Measurements from ENCODE around the gene LAMB4. TPM values are rescaled to one million over a fixed set of nuclear protein-coding genes. Genes with fewer than 3 reads are reported as not detected.

LAMB4 gene
- total and polyA plus RNA-seq, 3 experiments from 2014 or later = not detected

DNA sequence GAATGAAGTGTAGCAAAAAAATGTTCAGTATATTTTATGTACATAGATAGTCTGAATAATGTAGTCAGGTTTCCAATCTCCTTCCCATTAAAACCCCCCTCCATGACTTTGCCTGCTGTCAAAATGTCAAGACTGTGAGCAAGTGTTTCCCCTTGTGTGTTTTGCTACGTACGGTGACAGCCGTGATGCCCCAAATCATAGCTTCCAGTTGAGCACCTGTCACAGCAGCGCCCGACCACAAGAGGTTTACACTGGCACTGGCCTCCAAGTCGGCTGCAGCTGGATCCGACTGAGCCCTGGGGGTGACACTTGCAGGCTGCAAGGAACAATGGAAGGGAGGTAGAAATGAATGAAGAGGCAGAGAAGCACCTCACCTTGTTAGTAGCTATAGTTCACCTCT lies 62.3 kb downstream of the LAMB4 start:
- Mint-ChIP-seq H3K4me1 (no peaks in the 10 kb centered on the region), H3K36me3 (no peaks in the 10 kb centered on the region), H3K4me3 (no peak overlapping the region), H3K27me3 (peaks cover 1 to 4% of the 10 kb centered on the region in 2 donors), H3K9me3 (no peaks in the 10 kb centered on the region), H3K27ac (no peak overlapping the region)
- Histone ChIP-seq H3K36me3 (ENCODE audit: insufficient read depth, low read length) (no peaks in the 10 kb centered on the region), H3K27ac (ENCODE audit: low read depth, low read length) (no peak overlapping the region), H3K4me3 (ENCODE audit: low read length) (no peak overlapping the region), H3K9me3 (ENCODE audit: low read length) (no peaks in the 10 kb centered on the region), H3K27me3 (ENCODE audit: insufficient read depth, low read length, poor library complexity, severe bottlenecking) (no peaks in the 10 kb centered on the region), H3K4me1 (ENCODE audit: insufficient read depth, low read length) (no peaks in the 10 kb centered on the region)
- no peak for DNase-seq
- POLR2A ChIA-PET = no interaction called here
- CTCF ChIA-PET = no interaction called here

DNA sequence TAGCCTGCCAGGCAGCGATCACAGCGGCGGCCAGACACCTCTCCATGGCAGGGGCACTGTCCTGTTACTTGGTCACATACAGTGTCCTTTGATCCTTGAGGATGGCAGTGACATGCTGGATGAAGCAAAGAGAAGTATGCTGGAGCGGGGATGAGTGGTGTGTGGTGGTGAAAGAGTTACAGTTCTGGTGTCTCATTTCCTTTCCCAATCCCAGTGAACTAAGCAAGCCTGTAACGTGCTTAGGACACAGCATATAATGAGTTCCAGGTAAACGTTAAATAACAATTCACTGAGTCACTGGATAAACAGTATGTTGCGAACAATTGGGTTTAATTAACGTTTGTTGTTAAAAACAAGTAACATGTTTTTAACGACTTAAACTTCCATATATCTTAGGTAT lies 63.7 kb downstream of the LAMB4 start:
- Histone ChIP-seq H3K36me3 (ENCODE audit: insufficient read depth, low read length) (no peaks in the 10 kb centered on the region), H3K4me1 (ENCODE audit: insufficient read depth, low read length) (no peaks in the 10 kb centered on the region), H3K27me3 (ENCODE audit: insufficient read depth, low read length, poor library complexity, severe bottlenecking) (no peaks in the 10 kb centered on the region), H3K4me3 (ENCODE audit: low read length) (no peak overlapping the region), H3K27ac (ENCODE audit: low read depth, low read length) (no peak overlapping the region), H3K9me3 (ENCODE audit: low read length) (no peaks in the 10 kb centered on the region)
- CTCF ChIA-PET = no interaction called here
- Mint-ChIP-seq H3K4me1 (no peaks in the 10 kb centered on the region), H3K27me3 (peaks cover 0 to 4% of the 10 kb centered on the region in 2 donors), H3K9me3 (no peaks in the 10 kb centered on the region), H3K27ac (no peak overlapping the region), H3K36me3 (no peaks in the 10 kb centered on the region), H3K4me3 (no peak overlapping the region)
- POLR2A ChIA-PET = no interaction called here
- DNase-seq = no peak

DNA sequence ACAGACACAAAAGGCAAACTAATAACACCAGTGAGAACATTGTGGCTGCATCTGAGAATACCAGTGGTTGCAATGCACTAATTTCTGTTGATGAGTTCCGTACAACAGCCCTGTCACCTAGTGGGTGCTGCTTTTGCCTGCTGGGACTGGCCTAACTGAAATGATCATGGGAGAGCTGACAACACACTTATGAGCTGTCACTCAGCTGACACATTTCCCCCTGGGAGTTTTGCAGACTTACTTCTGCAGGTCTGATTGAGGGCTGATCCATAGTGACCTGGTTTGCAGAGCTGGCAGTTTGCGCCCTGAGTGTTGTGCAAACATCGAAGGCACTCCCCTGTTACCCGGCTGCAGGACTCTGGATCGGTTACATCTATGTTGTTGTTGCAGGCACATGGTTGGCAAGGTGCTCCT lies 66.6 kb downstream of the LAMB4 start:
- no peaks in the 10 kb centered on the region for H3K36me3 Mint-ChIP-seq
- CTCF ChIA-PET = no interaction called here
- Histone ChIP-seq H3K4me3 (ENCODE audit: low read length) (no peak overlapping the region), H3K36me3 (ENCODE audit: insufficient read depth, low read length) (no peaks in the 10 kb centered on the region), H3K27ac (ENCODE audit: low read depth, low read length) (no peak overlapping the region), H3K27me3 (ENCODE audit: insufficient read depth, low read length, poor library complexity, severe bottlenecking) (no peaks in the 10 kb centered on the region), H3K9me3 (ENCODE audit: low read length) (no peaks in the 10 kb centered on the region), H3K4me1 (ENCODE audit: insufficient read depth, low read length) (no peaks in the 10 kb centered on the region)
- H3K9me3 Mint-ChIP-seq = peaks cover 0 to 3% (median 0%) of the 10 kb centered on the region in 5 donors
- H3K4me1 Mint-ChIP-seq = no peaks in the 10 kb centered on the region
- H3K27me3 Mint-ChIP-seq = peaks cover 0 to 15% of the 10 kb centered on the region in 2 donors
- no peak for DNase-seq
- H3K27ac Mint-ChIP-seq = no peak overlapping the region
- H3K4me3 Mint-ChIP-seq = no peak overlapping the region
- POLR2A ChIA-PET = no interaction called here

DNA sequence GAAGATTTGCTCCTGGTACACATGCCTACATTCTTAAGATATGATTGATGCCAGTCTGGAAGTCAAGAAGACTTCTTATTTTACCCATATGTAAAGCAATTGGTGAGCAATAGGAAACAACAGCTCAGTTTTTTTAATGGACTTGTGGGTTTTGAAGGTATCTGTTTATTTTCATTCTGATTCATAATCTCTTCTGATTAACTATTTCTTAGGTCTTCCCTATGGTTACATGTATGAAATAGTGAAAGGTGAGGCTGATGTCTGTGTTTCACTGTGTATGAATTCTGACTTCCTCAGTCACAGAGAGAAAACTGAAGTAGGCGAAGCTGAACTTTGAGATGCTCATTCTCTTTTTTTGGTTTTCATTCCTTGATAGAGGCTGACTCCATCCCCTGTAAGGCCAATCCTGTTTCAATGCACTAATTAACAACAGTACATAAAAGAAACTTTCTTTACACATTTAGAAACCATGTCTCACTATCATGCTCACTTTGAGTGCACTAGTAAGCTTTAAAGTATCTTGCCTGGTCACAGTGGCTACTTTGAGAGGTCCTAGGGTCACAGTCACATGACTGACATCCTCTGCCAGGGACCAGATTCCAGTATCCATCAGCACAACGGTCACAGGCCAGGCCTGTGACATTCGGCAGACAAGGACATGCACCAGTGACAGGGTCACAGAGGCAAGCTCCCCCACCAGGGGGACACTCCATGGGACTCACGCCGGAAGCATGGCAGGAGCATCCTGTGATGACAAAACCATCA lies 67.7 kb downstream of the LAMB4 start:
- H3K9me3 ChIP-seq (ENCODE audit: low read length) = no peaks in the 10 kb centered on the region
- Mint-ChIP-seq H3K27ac (no peak overlapping the region), H3K9me3 (peaks cover 0 to 3% (median 0%) of the 10 kb centered on the region in 5 donors), H3K27me3 (peaks cover 0 to 22% of the 10 kb centered on the region in 2 donors), H3K36me3 (no peaks in the 10 kb centered on the region), H3K4me1 (no peaks in the 10 kb centered on the region), H3K4me3 (no peak overlapping the region)
- POLR2A ChIA-PET = no interaction called here
- H3K27ac ChIP-seq (ENCODE audit: low read depth, low read length) = no peak overlapping the region
- no peaks in the 10 kb centered on the region for H3K4me1 ChIP-seq (ENCODE audit: insufficient read depth, low read length)
- H3K4me3 ChIP-seq (ENCODE audit: low read length) = no peak overlapping the region
- H3K27me3 ChIP-seq (ENCODE audit: insufficient read depth, low read length, poor library complexity, severe bottlenecking) = no peaks in the 10 kb centered on the region
- no peaks in the 10 kb centered on the region for H3K36me3 ChIP-seq (ENCODE audit: insufficient read depth, low read length)
- CTCF ChIA-PET = no interaction called here
- no peak for DNase-seq

DNA sequence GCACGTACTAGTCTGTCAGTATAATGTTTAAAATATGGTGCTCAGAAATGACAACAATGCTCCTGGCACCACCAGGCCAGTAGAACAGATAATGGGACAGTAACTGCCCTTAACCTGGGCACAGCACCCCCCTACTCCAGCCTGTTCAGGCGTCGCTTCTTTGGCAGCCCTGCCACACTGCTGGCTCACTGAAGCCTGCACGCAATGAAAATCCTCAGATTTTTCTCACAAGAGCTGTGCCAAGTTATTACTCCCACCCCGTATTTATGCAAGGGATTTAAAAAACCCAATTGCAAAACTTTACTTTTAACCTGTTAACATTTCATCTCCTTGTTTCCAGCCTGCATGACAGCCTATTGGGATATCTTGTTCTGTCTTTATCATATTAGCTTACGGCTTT lies 70.6 kb downstream of the LAMB4 start:
- CTCF ChIA-PET = no interaction called here
- H3K4me1 ChIP-seq (ENCODE audit: insufficient read depth, low read length) = no peaks in the 10 kb centered on the region
- POLR2A ChIA-PET = no interaction called here

DNA sequence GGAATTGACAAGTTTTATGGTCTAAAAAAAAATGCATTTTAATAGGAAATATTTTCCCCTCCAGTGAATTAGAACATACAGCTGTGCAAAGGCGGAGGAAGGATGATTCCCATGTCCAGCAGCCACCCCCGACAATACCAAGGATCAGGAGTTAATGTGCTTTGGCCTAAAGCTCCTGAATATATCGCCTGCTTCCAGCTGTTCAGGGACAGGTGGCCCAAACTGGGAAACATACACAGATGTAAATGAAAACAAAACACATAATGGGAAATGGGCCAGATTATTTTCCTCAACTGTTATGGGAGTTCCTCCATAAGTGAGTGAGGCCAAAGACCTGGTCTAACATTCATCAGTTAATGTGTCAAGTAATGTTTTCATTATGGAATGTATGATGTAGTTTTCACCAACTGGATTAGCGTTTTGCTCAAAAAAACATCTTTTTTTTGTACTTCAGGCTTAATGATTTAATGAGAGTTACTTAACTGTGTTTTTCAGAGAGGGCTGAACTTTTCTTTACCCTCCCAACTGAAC lies 72.1 kb downstream of the LAMB4 start:
- Histone ChIP-seq H3K27ac (ENCODE audit: low read depth, low read length) (no peak overlapping the region), H3K4me3 (ENCODE audit: low read length) (no peak overlapping the region), H3K27me3 (ENCODE audit: insufficient read depth, low read length, poor library complexity, severe bottlenecking) (no peaks in the 10 kb centered on the region), H3K4me1 (ENCODE audit: insufficient read depth, low read length) (no peaks in the 10 kb centered on the region), H3K36me3 (ENCODE audit: insufficient read depth, low read length) (no peaks in the 10 kb centered on the region), H3K9me3 (ENCODE audit: low read length) (no peaks in the 10 kb centered on the region)
- Mint-ChIP-seq H3K27me3 (peaks cover 6 to 35% of the 10 kb centered on the region in 2 donors), H3K4me1 (no peaks in the 10 kb centered on the region), H3K27ac (no peak overlapping the region), H3K9me3 (peaks cover 0 to 5% (median 0%) of the 10 kb centered on the region in 5 donors), H3K4me3 (no peak overlapping the region), H3K36me3 (no peaks in the 10 kb centered on the region)
- DNase-seq = no peak
- CTCF ChIA-PET = no interaction called here
- POLR2A ChIA-PET = no interaction called here

More for the DNA sequence above, 70.6 kb downstream of the LAMB4 start:
- no peak for DNase-seq
- Mint-ChIP-seq H3K36me3 (no peaks in the 10 kb centered on the region), H3K27me3 (peaks cover 5 to 35% of the 10 kb centered on the region in 2 donors), H3K9me3 (peaks cover 0 to 5% (median 0%) of the 10 kb centered on the region in 5 donors), H3K4me3 (no peak overlapping the region), H3K4me1 (no peaks in the 10 kb centered on the region), H3K27ac (no peak overlapping the region)
- Histone ChIP-seq H3K4me3 (ENCODE audit: low read length) (no peak overlapping the region), H3K9me3 (ENCODE audit: low read length) (no peaks in the 10 kb centered on the region), H3K27me3 (ENCODE audit: insufficient read depth, low read length, poor library complexity, severe bottlenecking) (no peaks in the 10 kb centered on the region), H3K36me3 (ENCODE audit: insufficient read depth, low read length) (no peaks in the 10 kb centered on the region), H3K27ac (ENCODE audit: low read depth, low read length) (no peak overlapping the region)

DNA sequence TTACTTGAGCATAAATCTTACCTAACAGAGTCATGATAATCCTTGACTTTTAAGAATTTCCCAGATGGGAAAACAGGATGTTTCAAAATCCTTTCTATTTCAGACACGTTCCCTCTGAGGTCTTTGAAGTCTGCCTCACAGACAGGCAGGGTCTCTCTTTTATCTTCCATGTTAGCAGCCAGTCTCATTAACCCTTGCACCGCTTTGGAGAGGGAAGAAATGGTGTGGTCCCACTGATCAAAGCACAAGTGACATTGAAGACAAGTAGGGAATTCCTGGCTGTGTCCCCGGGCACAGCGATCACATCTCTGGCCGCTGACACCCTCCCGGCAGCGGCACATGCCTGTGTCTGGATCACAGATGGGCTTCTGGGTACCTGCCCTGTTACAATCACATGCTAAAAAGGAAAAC lies 74.5 kb downstream of the LAMB4 start:
- peaks cover 6 to 45% of the 10 kb centered on the region in 2 donors for H3K27me3 Mint-ChIP-seq

DNA sequence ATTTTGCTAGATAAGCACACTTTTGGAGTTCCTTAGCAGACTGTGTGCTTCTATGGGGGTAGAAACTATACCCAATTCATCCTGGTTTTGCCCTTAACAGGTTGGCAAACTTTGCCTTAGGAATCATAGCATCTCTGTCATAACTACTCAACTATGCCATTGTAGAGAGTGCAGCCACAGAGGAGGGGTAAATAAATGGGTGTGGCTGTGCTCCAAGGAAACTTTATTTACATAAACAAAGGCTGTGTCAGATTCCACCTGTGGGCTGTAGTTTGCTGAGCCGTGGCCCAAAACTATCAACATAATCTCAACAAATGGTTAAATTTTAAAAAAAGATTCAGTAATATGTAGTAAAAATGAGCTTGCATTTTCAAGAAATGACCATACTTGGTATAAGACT lies 75.6 kb downstream of the LAMB4 start:
- peaks cover 0 to 5% (median 0%) of the 10 kb centered on the region in 5 donors for H3K9me3 Mint-ChIP-seq
- no peak for DNase-seq
- H3K9me3 ChIP-seq (ENCODE audit: low read length) = no peaks in the 10 kb centered on the region

More for the DNA sequence above, 74.5 kb downstream of the LAMB4 start:
- Mint-ChIP-seq H3K36me3 (no peaks in the 10 kb centered on the region), H3K9me3 (peaks cover 0 to 5% (median 0%) of the 10 kb centered on the region in 5 donors), H3K4me3 (no peak overlapping the region), H3K27ac (no peak overlapping the region), H3K4me1 (peaks cover 0 to 4% (median 0%) of the 10 kb centered on the region in 3 donors)
- Histone ChIP-seq H3K27me3 (ENCODE audit: insufficient read depth, low read length, poor library complexity, severe bottlenecking) (no peaks in the 10 kb centered on the region), H3K4me1 (ENCODE audit: insufficient read depth, low read length) (no peaks in the 10 kb centered on the region), H3K27ac (ENCODE audit: low read depth, low read length) (no peak overlapping the region), H3K36me3 (ENCODE audit: insufficient read depth, low read length) (no peaks in the 10 kb centered on the region), H3K4me3 (ENCODE audit: low read length) (no peak overlapping the region), H3K9me3 (ENCODE audit: low read length) (no peaks in the 10 kb centered on the region)
- no peak for DNase-seq
- CTCF ChIA-PET = no interaction called here
- POLR2A ChIA-PET = no interaction called here

More for the DNA sequence above, 75.6 kb downstream of the LAMB4 start:
- no peak overlapping the region for H3K4me3 ChIP-seq (ENCODE audit: low read length)
- ChIA-PET POLR2A (no interaction called here), CTCF (no interaction called here)
- Mint-ChIP-seq H3K27ac (no peak overlapping the region), H3K4me3 (no peak overlapping the region), H3K4me1 (peaks cover 0 to 9% (median 1%) of the 10 kb centered on the region in 3 donors), H3K27me3 (peaks cover 6 to 40% of the 10 kb centered on the region in 2 donors), H3K36me3 (no peaks in the 10 kb centered on the region)
- no peak overlapping the region for H3K27ac ChIP-seq (ENCODE audit: low read depth, low read length)
- H3K36me3 ChIP-seq (ENCODE audit: insufficient read depth, low read length) = no peaks in the 10 kb centered on the region
- no peaks in the 10 kb centered on the region for H3K27me3 ChIP-seq (ENCODE audit: insufficient read depth, low read length, poor library complexity, severe bottlenecking)
- no peaks in the 10 kb centered on the region for H3K4me1 ChIP-seq (ENCODE audit: insufficient read depth, low read length)
